ENCODE data around the gene DSCAM. TPM values are rescaled to one million over a fixed set of nuclear protein-coding genes. Genes with fewer than 3 reads are reported as not detected.

DSCAM gene
- polyA plus RNA-seq, 3 donors, result not detected

DNA sequence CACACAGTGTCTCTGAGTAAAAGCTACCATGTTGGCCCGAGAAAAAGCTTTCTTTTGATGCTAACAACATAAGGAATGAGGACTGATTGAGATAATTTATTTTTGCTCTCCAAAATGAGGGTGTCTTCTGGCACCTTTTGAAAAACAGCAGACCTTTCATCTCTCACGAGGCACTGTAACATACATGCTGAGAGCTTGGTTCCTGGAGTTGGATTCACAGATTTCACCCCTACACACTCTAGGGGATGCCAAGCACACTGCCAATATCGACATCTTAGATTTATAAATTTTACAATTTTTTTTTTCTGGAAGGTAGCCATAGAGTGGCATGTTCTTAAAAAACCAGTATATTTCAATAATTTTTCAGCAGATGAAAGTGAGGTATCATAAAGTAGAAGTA is 408.3 kb downstream of the DSCAM start:
- peaks cover 0 to 2% (median 0%) of the 10 kb centered on the region in 3 donors for H3K27me3 Mint-ChIP-seq (ENCODE audit: low read depth in 3 of 3)
- DNase-seq, result no peak
- no peaks in the 10 kb centered on the region for H3K36me3 Mint-ChIP-seq
- Histone ChIP-seq H3K4me2 (replicated peaks; ENCODE audit: extremely low read depth, low read length, poor library complexity, severe bottlenecking) (no peak overlapping the region), H3K9ac (ENCODE audit: insufficient read depth, low read length, poor library complexity, severe bottlenecking) (no peak overlapping the region), H3K27me3 (ENCODE audit: control insufficient read depth in 2 of 2, insufficient read depth in 2 of 2, low read length in 2 of 2) (no peaks in the 10 kb centered on the region), H4K20me1 (ENCODE audit: insufficient read depth, low read length) (no peaks in the 10 kb centered on the region), H2AFZ (ENCODE audit: insufficient read depth, low read depth, low read length, poor library complexity, severe bottlenecking) (no peak overlapping the region), H3K4me3 (replicated peaks in 1 of 3; ENCODE audit: low read depth in 2 of 3, low read length in 3 of 3) (no peak overlapping the region), H3K36me3 (replicated peaks in 1 of 2; ENCODE audit: control insufficient read depth in 1 of 2, insufficient read depth in 2 of 2, low read length in 2 of 2) (no peaks in the 10 kb centered on the region), H3K4me1 (ENCODE audit: control insufficient read depth in 1 of 2, insufficient read depth in 2 of 2, low read length in 2 of 2) (no peaks in the 10 kb centered on the region), H3K27ac (ENCODE audit: low read depth in 1 of 2, low read length in 2 of 2) (no peak overlapping the region), H3K79me2 (ENCODE audit: insufficient read depth, low read length) (no peaks in the 10 kb centered on the region), H3K9me3 (replicated peaks in 1 of 2; ENCODE audit: control insufficient read depth in 1 of 2, insufficient read depth in 1 of 2, low read length in 2 of 2) (peaks cover 7 to 12% of the 10 kb centered on the region in 2 donors)
- no CpG with 5 or more reads among the region's 3 CpGs for WGBS (ENCODE audit: insufficient coverage)
- H3K4me1 Mint-ChIP-seq, result no peaks in the 10 kb centered on the region
- H3K27ac Mint-ChIP-seq, result no peak overlapping the region
- TF ChIP-seq, protein P1, sequence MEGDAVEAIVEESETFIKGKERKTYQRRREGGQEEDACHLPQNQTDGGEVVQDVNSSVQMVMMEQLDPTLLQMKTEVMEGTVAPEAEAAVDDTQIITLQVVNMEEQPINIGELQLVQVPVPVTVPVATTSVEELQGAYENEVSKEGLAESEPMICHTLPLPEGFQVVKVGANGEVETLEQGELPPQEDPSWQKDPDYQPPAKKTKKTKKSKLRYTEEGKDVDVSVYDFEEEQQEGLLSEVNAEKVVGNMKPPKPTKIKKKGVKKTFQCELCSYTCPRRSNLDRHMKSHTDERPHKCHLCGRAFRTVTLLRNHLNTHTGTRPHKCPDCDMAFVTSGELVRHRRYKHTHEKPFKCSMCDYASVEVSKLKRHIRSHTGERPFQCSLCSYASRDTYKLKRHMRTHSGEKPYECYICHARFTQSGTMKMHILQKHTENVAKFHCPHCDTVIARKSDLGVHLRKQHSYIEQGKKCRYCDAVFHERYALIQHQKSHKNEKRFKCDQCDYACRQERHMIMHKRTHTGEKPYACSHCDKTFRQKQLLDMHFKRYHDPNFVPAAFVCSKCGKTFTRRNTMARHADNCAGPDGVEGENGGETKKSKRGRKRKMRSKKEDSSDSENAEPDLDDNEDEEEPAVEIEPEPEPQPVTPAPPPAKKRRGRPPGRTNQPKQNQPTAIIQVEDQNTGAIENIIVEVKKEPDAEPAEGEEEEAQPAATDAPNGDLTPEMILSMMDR (IDR thresholded peaks at IDR 0.05), result no peak
- peaks cover 0 to 11% (median 8%) of the 10 kb centered on the region in 7 donors for H3K9me3 Mint-ChIP-seq
- intact Hi-C loops (cut with micrococcal nuclease), result no loop called here
- no peak overlapping the region for H3K4me3 Mint-ChIP-seq

DNA sequence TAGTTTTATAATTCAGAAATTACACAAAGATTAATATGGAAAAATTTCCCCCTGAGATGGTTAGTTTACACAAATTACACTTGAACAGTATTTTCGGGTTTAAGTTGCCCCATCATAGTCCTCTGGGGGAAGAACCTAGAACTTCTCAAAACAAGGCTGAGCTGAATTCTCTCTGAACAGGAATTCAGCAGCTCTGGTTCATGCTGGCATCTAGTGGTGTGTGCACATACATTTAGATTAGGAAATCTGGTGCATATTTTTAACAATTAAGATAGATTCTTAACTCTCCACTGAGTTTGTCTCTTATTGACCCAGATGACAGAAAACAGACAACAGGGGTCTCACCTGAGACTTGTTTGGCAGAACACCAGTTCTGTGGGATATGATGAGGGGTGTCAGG is 410.7 kb downstream of the DSCAM start:
- Mint-ChIP-seq H3K4me1 (no peaks in the 10 kb centered on the region), H3K36me3 (no peaks in the 10 kb centered on the region), H3K27ac (no peak overlapping the region), H3K9me3 (peaks cover 0 to 14% (median 10%) of the 10 kb centered on the region in 7 donors), H3K27me3 (ENCODE audit: low read depth in 3 of 3) (peaks cover 0 to 2% (median 1%) of the 10 kb centered on the region in 3 donors), H3K4me3 (no peak overlapping the region)
- Histone ChIP-seq H3K9me3 (replicated peaks in 1 of 2; ENCODE audit: control insufficient read depth in 1 of 2, insufficient read depth in 1 of 2, low read length in 2 of 2) (peaks cover 7 to 13% of the 10 kb centered on the region in 2 donors), H4K20me1 (ENCODE audit: insufficient read depth, low read length) (no peaks in the 10 kb centered on the region), H3K27me3 (ENCODE audit: control insufficient read depth in 2 of 2, insufficient read depth in 2 of 2, low read length in 2 of 2) (no peaks in the 10 kb centered on the region), H3K4me3 (replicated peaks in 1 of 3; ENCODE audit: low read depth in 2 of 3, low read length in 3 of 3) (no peak overlapping the region), H3K36me3 (replicated peaks in 1 of 2; ENCODE audit: control insufficient read depth in 1 of 2, insufficient read depth in 2 of 2, low read length in 2 of 2) (no peaks in the 10 kb centered on the region), H3K4me2 (replicated peaks; ENCODE audit: extremely low read depth, low read length, poor library complexity, severe bottlenecking) (no peak overlapping the region), H3K27ac (ENCODE audit: low read depth in 1 of 2, low read length in 2 of 2) (no peak overlapping the region), H3K4me1 (ENCODE audit: control insufficient read depth in 1 of 2, insufficient read depth in 2 of 2, low read length in 2 of 2) (no peaks in the 10 kb centered on the region), H3K79me2 (ENCODE audit: insufficient read depth, low read length) (no peaks in the 10 kb centered on the region), H2AFZ (ENCODE audit: insufficient read depth, low read depth, low read length, poor library complexity, severe bottlenecking) (no peak overlapping the region), H3K9ac (ENCODE audit: insufficient read depth, low read length, poor library complexity, severe bottlenecking) (no peak overlapping the region)
- no peak for DNase-seq
- TF ChIP-seq, protein P1 (IDR thresholded peaks at IDR 0.05), result no peak
- WGBS (ENCODE audit: insufficient coverage), result no CpG with 5 or more reads among the region's 1 CpG
- intact Hi-C loops (cut with micrococcal nuclease), result no loop called here
